DMS114 treated with DMSO at 0.1 percent for 48 hours (cell line): ENCODE results near the gene RAB7A.
"Not testable (repeated sequence)": the region's sequence is repeated elsewhere in the genome, so short reads cannot be mapped to it uniquely, and the experiment has no call there.

Experiments
- DNase-seq: peaks from one replicate; lab custom pipeline; 2025; ENCODE audit not compliant: unreplicated experiment; lab: John Stamatoyannopoulos, UW

RAB7A gene

DNA sequence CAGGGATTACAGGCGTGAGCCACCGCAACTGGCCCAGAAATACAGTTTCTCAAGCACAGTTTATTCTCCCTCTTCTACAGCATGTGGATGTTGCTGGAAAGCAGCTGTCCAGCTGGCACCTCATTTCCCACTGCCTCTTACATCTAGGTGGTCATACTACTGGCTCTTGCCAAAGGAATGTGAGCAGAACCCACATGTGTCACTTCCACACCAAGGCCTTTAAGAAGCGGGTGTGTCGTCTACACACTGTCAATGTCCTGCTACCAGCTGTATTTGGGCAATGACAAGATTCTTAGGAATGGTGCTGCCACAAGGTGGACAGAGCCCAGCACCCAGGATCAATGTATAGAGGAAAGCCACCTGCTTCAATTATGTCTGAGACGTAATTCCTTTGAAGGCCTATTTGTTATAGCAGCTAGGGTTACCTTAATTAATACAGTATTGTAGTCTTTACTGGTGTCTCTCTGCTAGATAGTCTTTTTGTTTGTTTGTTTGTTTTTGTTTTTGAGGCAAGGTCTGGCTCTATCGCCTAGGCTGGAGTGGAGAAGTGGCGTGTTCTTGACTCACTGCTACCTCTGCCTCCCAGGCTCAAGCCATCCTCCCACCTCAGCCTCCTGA lies 15.1 kb upstream of the RAB7A start:
- no peak for DNase-seq

DNA sequence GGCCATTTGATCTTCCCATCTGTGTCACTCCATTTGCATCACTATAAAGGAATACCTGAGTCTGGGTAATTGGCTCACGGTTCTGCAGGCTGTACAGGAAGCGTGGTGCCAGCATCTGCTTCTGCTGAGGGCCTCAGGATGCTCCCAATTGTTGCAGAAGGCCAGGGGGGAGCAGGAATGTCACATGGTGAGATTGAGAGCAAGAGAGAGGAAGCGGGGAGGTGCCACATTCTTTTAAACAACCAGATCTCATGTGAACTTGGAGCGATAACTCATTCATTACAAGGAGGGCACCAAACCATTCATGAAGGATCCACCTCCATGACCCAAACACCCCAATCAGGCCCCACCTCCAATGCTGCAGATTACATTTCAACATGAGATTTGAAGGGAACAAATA lies 13.1 kb upstream of the RAB7A start:
- DNase-seq = no peak

DNA sequence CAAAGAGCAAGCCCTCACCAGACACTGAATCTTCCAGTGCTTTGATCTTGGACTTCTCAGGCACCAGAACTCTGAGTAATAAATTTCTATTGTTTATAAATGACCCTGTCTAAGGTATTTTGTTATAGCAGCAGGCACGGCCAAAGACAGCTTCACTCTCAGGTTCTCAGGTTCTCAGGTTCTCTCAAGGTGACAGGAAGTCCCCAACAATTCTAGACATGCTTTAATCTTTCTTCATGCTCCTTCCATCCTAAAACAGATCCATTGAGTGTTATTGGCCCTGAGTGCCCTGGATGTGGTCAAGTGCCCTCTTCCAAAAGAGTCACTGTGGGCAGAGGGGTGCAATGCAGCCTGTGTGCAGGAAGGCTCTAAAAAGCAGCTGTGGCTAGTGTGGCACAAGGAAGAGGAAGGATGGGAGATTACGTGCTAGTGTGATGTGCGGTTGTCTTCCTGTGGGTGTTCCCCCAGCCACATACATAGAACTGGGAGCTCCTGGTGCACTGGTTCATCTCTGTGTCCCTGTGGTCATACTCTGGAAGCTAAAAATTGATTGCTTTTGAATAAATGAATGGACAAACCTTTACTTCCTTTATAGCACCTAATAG lies 11.0 kb upstream of the RAB7A start:
- no peak for DNase-seq

DNA sequence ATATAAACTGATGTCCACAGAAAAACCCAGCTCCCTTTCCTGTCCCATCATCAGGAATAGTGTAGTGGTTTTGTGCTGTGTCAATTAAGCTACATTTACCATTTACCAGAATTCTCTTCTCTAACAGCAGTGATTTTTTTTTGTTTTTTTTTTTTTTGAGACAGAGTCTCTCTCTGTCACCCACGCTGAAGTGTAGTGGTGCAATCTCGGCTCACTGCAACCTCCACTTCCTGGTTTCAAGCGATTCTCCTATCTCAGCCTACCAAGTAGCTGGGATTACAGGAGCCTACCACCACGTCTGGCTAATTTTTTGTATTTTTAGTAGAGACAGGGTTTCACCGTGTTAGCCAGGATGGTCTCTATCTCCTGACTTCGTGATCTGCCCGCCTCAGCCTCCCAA lies 7.1 kb upstream of the RAB7A start:
- not testable (repeated sequence) for DNase-seq

DNA sequence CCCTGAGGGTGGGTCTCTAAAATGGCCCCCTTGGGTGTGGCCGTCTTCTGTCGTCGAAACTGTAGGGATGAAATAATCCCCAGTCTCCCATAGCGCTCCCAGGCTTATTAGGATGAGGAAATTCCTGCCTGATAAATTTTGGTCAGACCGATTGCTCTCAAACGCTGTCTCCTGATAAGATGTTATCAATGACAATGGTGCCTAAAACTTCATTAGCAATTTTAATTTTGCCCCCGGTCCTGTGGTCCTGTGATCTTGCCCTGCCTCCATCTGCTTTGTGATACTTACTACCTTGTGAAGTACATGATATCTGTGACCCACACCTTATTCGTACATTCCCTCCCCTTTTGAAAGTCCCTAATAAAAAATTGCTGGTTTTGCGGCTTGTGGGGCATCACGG lies 5.1 kb upstream of the RAB7A start:
- DNase-seq = no peak

DNA sequence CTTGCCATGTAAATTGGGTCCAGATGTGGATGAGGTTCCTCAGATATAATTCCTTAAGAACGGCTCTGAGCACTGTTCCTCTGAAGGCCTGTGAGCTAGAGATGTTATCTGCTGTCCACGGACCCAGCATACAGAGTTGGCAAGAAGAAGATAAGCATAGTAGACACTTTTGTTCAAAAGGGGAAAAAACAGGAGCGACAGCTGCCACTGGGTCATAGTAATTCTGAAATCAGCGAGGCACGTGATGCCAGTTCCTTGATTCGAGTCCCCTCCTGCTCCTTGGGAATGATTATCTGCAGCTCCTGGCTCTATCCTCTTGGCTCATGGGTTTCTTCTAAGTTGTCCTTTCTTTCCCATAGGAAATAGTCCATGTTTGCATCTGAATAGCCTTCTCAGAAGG lies 2.5 kb upstream of the RAB7A start:
- DNase-seq = no peak

DNA sequence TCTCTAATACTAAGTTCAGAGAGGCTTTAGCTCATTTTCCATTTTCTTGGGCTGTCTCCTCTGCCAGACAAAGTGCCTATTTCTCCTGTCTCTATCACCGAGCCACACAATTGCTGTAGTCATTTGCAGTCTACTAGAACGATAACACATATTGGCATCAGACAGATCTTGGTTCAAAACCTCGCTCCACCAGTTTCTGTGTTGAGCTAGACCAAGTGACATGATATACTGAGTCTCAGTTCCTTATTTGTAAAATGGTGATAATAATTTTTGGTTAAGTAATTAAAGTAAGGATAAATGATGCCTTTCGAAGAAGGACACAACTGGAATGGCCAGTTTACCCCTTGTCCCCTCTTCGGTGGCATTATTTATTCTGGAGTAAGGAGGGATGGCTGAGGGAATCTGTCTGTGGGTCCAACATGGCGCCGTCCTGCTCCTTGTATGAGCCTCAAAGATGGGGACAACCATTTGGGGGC lies 398 bp upstream of the RAB7A start:
- no peak for DNase-seq

DNA sequence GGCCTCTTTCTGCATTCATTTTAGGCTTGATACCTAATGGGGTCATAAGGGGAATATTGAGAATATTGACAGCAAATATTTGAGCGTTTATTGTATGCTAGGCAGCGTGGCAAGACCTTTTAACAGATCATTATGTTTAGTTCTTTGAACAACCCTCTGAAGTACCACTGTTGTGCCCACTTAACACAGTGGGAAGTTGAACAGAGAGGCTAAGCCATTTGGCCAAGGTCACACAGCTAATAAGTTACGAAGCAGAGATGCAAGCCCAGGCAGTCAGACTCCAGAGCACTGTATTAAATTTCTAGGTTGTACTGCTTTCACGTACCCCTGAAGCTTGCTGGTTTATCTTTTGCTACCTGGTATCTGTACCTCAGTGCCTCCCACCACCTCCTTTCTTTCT lies 1.1 kb downstream of the RAB7A start:
- no peak for DNase-seq

DNA sequence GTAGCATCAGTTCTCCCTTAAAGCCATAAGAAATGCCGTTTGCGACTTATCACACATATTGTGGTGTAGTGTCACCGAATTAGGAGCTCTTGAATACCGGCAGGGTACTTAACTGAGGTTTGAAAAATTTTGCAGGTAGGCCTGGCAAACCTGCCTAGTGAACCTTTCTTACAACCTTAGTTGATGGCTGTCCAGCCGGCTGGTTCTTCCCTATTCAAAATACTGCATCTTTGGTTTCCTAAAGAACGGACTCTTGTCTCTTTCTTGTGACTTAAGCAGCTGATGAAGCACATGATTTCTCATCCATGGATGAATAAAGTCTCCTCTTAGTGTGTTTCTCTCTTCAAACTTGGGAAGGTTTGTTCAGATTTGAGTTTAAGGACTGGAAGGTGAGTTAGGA lies 1.5 kb downstream of the RAB7A start:
- DNase-seq = no peak

DNA sequence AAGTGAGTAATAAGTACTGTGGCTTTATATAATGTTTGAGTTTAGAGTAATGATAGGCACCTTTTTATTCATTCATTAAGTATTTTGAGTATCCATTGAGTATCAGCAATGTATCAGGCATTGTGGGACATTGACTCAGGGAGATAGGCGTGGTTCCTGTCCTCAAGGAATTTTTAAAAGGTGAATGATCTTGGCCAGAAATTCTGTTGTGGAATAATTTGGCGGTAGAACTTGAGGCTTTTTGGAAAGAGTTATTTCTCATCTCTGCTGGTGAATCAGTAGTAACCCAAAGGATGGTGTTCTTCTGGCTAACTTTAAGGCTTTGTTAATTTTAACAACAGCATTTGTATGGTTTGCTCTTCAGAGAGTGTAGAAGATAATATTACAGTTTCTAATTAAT lies 2.0 kb downstream of the RAB7A start:
- no peak for DNase-seq

DNA sequence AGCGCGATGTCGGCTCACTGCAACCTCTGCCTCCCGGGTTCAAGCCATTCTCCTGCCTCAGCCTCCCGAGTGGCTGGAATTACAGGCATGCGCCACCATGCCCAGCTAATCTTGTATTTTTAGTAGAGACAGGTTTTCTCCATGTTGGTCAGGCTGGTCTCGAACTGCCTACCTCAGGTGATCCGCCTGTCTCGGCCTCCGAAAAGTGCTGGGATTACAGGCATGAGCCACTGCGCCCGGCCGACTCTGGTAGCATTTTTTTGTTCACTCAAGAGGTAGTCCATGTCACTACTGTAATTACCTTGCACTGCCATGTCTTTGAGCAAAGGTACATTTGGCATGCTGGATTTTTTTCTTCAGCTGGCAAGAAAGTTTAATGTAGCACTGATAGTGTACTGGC lies 2.5 kb downstream of the RAB7A start:
- DNase-seq = not testable (repeated sequence)

DNA sequence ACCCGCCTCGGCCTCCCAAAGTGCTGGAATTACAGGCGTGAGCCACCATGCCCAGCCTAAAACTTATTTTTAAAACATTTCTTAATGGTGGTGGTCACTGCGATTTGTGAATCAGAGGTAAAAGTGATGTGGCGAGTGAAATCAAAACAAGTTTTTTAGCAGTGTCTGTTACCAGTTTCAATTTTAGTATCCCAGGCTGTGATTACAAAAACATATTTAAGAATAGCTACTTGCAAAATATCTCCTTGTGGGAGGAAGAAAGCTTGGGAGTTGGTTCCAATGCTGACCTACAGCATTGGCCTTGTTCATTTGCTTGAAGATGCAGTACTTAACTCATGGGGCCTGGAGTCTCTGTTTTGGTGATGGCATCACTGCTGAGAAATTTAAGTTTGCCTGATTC lies 4.5 kb downstream of the RAB7A start:
- DNase-seq = no peak

DNA sequence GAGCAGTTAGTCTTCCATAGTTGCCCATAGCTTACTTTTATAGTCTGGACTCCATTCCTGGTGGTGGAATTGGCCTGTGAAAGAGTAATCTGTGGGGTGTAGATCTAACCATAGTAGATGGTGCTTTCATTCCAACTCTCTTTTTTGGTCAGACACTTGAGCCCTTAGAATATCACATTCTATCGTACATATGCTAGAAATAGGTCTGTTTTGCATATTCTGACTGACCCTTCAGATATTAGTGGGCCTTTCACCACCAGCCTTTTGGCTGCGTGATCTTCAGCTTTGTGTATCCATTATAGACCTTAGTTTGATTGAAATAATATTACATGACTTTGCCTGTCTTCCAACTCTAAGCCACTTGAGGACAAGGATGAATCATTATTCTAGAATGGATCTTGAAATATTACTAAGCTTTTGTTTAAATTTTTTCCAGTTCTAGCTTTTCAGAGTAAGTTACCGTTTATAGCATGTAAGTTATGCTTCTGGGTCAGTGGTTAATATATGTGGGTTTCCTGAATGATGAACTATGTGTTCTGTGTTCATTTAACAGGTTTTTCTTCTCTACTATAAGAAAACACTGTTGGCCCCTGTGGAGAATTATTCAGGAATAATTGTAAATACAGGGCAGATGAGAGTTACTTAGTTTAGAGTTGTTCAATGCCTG lies 8.7 kb downstream of the RAB7A start:
- DNase-seq = no peak

DNA sequence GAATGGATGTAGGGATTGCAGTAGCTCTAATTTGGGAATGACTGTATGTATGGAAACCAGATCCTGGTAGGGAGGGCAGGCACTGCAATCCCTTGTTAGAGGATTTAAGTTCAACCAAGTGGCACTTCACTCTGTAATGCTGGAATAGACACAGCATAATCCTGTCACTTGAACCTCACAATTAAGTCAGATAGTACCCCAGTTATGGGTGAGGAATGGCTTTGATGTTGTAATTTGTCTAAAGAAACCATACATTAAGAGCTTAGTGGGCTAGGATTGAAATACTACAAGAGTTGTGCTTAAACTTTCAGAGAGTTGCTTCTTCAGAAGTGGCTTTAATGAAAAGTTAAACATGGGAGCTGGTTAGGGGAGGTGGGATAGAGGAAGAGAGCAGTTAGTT lies 9.3 kb downstream of the RAB7A start:
- no peak for DNase-seq

DNA sequence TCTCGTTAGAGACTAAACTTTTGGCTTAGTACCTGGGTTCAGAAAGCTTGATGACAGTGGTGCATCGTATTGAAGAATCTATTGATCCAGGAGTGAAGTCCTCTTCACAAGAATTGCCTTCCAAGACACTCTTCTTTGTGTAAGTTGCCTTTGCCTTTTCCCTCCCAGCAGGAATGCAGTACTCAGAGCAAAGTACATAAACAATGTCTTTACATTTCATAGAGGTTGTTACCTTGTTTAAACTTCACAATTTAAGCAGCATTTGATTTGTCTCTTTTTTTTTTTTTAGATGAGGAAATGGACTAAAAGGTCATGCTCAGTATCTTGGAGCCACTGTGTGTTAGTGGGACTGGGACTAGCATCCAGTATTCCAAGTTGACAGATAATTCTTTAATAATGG lies 9.9 kb downstream of the RAB7A start:
- DNase-seq = no peak

DNA sequence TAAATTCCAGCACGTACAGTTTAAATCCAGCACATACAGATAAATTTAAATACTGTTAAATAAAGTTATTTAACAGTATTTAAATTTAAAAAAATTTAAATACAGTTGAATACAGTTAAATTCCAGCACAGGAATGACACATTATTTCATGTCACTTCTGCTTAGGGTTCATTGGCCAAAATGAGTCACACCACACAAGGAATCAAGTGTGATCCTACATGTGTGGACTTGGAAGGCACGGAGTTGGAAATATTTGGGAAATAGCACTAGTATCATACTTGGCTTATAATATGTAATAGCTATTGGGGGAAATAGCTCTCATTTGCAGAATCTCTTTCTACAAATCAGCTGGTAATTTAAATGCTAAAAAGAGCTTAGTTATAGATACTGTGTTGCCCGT lies 10.6 kb downstream of the RAB7A start:
- no peak for DNase-seq

DNA sequence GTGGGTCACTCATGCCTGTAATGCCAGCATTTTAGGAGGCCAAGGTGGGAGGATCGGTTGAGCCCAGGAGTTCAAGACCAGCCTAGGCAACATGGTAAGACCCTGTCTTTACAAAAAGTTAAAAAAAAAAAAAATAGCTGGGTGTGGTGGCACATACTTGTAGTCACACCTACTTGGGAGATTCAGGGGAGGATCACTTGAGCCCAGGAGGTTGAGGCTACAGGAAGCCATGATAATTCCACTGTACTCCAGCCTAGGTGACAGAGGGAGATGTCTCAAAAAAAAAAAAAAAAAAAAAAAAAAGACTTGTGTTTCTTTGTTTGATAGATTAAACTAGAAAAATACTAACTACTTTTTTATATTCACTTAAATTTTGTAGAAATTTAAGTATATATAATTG lies 14.6 kb downstream of the RAB7A start:
- DNase-seq = no peak

DNA sequence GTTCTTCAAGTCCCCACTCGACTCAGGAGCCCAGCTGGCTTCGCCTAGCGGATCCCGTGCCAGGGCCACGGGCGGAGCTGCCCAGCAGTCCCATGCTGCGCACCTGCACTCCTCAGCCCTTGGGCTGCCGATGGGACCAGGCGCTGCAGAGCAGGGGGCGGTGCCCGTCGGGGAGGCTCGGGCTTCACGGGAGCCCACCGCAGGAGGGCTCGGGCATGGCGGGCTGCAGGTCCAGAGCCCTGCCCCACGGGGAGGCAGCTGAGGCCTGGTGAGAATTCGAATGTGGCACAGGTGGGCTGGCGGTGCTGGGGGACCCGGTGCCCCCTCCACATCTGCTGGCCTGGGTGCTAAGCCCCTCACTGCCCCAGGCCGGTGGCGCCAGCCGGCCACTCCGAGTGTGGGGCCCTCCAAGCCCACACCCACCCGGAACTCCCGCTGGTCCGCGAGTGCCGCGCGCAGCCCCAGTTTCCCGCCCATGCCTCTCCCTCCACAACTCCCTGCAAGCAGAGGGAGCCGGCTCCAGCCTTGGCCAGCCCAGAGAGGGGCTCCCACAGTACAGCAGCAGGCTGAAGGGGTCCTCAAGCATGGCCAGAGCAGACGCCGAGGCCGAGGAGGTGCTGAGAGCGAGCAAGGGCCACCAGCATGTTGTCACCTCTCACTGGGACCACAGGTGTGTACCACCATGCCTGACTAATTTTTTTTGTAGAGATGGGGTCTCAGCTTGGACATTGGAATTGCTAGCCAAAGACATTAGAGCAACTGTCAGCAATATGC lies 17.0 kb downstream of the RAB7A start:
- no peak for DNase-seq

DNA sequence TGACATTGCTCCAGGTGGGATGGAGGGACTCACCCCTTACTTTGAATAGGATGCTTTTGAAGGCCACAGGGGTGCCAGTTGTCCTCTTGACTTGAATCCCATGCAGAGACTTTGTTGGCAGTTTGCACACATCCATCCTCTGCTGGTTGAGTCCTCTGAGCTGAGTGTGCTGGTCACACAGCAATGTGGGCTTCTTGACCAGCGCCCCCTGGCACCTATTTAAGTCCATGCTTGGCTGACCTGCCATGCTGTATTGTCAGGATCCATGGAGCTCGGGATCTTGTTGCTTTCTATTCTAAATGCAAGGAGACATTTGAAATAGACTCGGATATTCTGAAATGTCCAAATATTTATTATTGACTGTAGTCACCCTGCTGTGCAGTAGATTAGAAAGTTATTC lies 19.8 kb downstream of the RAB7A start:
- DNase-seq = no peak

DNA sequence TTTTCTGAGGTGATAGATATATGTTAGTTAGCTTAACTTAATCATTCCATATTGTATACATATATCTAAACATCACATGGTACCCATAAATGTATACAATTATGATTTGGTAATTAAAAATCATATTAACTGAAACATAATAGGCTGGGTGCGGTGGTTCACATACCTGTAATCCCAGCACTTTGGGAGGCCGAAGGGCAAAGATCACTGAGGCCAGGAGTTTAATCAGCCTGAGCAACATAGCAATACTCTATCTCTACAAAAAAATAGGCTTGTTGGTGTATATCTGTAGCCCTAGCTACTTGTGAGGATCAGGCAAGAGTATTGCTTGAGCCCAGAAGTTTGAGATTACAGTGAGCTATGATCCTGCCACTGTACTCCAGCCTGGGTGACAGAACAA lies 20.9 kb downstream of the RAB7A start:
- DNase-seq = no peak

DNA sequence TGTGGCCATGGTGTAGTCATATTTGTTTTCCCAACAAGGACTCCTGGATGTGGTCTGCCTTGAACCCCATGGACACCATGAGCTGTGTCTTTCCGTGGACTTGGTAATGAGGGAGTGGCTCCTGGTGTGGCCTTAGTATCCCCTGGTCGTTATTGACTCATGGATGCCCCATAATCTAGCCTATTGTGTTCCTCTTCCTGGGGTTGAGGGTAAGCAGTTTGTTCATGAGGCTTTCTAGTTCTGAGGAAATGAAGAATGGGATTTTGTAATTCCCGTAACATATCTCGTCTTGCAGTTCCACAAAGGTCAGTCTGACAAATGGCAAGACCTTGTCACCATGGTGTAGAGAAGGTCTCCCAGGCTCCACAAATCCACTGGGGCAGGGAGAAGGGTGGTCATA lies 22.6 kb downstream of the RAB7A start:
- DNase-seq = no peak

DNA sequence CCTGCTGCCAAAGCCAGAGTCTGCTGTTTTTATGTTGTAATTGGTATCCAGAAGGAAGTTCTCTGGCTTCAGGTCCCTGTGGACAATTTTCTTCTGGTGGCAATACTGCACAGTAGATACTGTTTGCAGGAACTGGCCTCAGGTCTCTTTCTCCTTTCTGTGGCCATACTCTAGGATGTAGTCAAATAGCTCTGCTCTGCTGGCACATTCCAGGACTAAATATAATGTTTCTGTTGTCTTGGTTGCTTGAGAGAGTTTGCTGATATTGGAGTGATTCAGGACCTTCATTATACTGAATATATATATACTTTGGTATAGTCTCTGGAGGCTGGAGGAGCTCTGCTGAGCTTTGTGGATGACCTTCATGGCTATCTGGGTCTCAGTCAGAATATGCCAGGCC lies 23.1 kb downstream of the RAB7A start:
- DNase-seq = no peak
